BJ (cell line): Measurements from ENCODE around the gene TFEC. TPM values are rescaled to one million over a fixed set of nuclear protein-coding genes. Genes with fewer than 3 reads are reported as not detected.
"Not testable (repeated sequence)": the region's sequence is repeated elsewhere in the genome, so short reads cannot be mapped to it uniquely, and the experiment has no call there.

Experiments used
- CTCF ChIA-PET: fragments of 350-600 bp; formaldehyde crosslinking; extraction: SDS; loops from one replicate; lab custom pipeline; 2021; ENCODE audit warnings: antibody characterized with exemption, inconsistent platforms; lab: Yijun Ruan, JAX
- POLR2A ChIA-PET: fragments of 300-600 bp; sonication (Branson Sonifier 250); formaldehyde crosslinking; extraction: SDS; loops from one replicate; lab custom pipeline; 2021; ENCODE audit warnings: antibody characterized with exemption; lab: Charles Lee
- DNase-seq: peaks from one replicate; pipeline ENCODE4 v3.0.0-alpha.2; 2011; ENCODE audit warnings: low read depth
- H3K27me3 ChIP-seq: 2 replicates; pipeline ENCODE4 v1.6.0; 2011; ENCODE audit warnings: low read length; ENCODE audit not compliant: control insufficient read depth, insufficient read depth
- H3K36me3 ChIP-seq: 2 replicates; pipeline ENCODE4 v1.5.1; 2011; ENCODE audit warnings: low read length; ENCODE audit not compliant: control insufficient read depth, insufficient read depth
- H3K4me3 ChIP-seq: 2 replicates; pipeline ENCODE4 v1.5.1; 2011; ENCODE audit warnings: low read depth, mild to moderate bottlenecking, control low read depth, low read length
- CTCF ChIP-seq: IDR thresholded peaks from 2 replicates; pipeline ENCODE4 v1.5.1; 2011; ENCODE audit warnings: low read depth, mild to moderate bottlenecking, control low read depth, inconsistent platforms, low read length, moderate library complexity; ENCODE audit not compliant: insufficient read depth
- polyA plus RNA-seq: library from polyadenylated mRNA; depleted of rRNA; stranded (reverse); fragments of >200 nt; gene quantifications from 2 replicates; pipeline ENCODE4 v1.2.3, GENCODE V29; 2011

TFEC gene
- polyA plus RNA-seq, 1 experiment, result not detected

GRCh38 chr7:116018731-116019130 is 11.8 kb downstream of the TFEC start:
- no peak for DNase-seq
- no peaks in the 10 kb centered on the region for H3K27me3 ChIP-seq
- ChIA-PET POLR2A (no interaction called here), CTCF (no interaction called here)
- TF ChIP-seq CTCF, result no peak
- H3K4me3 ChIP-seq, result no peak overlapping the region
- no peaks in the 10 kb centered on the region for H3K36me3 ChIP-seq

- H3K4me3 ChIP-seq, result no peak overlapping the region
- POLR2A ChIA-PET, result no interaction called here
- no peak for DNase-seq
- no peak for TF ChIP-seq CTCF
- no peaks in the 10 kb centered on the region for H3K36me3 ChIP-seq
- no peaks in the 10 kb centered on the region for H3K27me3 ChIP-seq
- CTCF ChIA-PET, result no interaction called here
Measured at GRCh38 chr7:116013675-116014074, 16.9 kb downstream of the TFEC start.

GRCh38 chr7:116011584-116011983 is 19.0 kb downstream of the TFEC start:
- ChIA-PET POLR2A (no interaction called here), CTCF (no interaction called here)
- Histone ChIP-seq H3K36me3 (no peaks in the 10 kb centered on the region), H3K27me3 (no peaks in the 10 kb centered on the region), H3K4me3 (no peak overlapping the region)
- no peak for DNase-seq
- no peak for TF ChIP-seq CTCF

GRCh38 chr7:116004762-116005161 is 25.8 kb downstream of the TFEC start:
- H3K27me3 ChIP-seq, DNase-seq, H3K36me3 ChIP-seq, CTCF ChIA-PET, H3K4me3 ChIP-seq, POLR2A ChIA-PET: not testable (repeated sequence)

GRCh38 chr7:115997221-115997620 is 33.3 kb downstream of the TFEC start:
- no peak for TF ChIP-seq CTCF
- no peak overlapping the region for H3K4me3 ChIP-seq
- DNase-seq, result no peak
- CTCF ChIA-PET, result no interaction called here
- no peaks in the 10 kb centered on the region for H3K27me3 ChIP-seq
- POLR2A ChIA-PET, result no interaction called here
- no peaks in the 10 kb centered on the region for H3K36me3 ChIP-seq

GRCh38 chr7:115995701-115996100 is 34.9 kb downstream of the TFEC start:
- CTCF ChIA-PET, result no interaction called here
- no peak for TF ChIP-seq CTCF
- Histone ChIP-seq H3K27me3 (no peaks in the 10 kb centered on the region), H3K36me3 (no peaks in the 10 kb centered on the region), H3K4me3 (no peak overlapping the region)
- no peak for DNase-seq
- POLR2A ChIA-PET, result no interaction called here
